ENCODE results near the gene PCED1B.
"Not testable (repeated sequence)": the region's sequence is repeated elsewhere in the genome, so short reads cannot be mapped to it uniquely, and the experiment has no call there.

- TF ChIP-seq, protein P1, sequence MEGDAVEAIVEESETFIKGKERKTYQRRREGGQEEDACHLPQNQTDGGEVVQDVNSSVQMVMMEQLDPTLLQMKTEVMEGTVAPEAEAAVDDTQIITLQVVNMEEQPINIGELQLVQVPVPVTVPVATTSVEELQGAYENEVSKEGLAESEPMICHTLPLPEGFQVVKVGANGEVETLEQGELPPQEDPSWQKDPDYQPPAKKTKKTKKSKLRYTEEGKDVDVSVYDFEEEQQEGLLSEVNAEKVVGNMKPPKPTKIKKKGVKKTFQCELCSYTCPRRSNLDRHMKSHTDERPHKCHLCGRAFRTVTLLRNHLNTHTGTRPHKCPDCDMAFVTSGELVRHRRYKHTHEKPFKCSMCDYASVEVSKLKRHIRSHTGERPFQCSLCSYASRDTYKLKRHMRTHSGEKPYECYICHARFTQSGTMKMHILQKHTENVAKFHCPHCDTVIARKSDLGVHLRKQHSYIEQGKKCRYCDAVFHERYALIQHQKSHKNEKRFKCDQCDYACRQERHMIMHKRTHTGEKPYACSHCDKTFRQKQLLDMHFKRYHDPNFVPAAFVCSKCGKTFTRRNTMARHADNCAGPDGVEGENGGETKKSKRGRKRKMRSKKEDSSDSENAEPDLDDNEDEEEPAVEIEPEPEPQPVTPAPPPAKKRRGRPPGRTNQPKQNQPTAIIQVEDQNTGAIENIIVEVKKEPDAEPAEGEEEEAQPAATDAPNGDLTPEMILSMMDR (conservative IDR thresholded peaks at IDR 0.05 in 1 of 2, IDR thresholded peaks at IDR 0.05 in 1 of 2; ENCODE audit: low read depth in 1 of 2, low read length in 2 of 2): not testable (repeated sequence)
- not testable (repeated sequence) for TF ChIP-seq EZH2 (IDR thresholded peaks at IDR 0.05; ENCODE audit: low read length, missing control alignments)
These were observed 90.9 kb downstream of the PCED1B start for GRCh38 chr12:47170281-47170680.

Data from fibroblast of lung (primary cell).